Measurements from ENCODE around the gene MGAT4A. TPM values are rescaled to one million over a fixed set of nuclear protein-coding genes. Genes with fewer than 3 reads are reported as not detected.

Gene MGAT4A
- total and polyA plus RNA-seq, 2 of the 8 experiments (the other 6 are each of a cell fraction or from before 2014, with no cell fraction given): 1.4 to 7.7 TPM

DNA sequence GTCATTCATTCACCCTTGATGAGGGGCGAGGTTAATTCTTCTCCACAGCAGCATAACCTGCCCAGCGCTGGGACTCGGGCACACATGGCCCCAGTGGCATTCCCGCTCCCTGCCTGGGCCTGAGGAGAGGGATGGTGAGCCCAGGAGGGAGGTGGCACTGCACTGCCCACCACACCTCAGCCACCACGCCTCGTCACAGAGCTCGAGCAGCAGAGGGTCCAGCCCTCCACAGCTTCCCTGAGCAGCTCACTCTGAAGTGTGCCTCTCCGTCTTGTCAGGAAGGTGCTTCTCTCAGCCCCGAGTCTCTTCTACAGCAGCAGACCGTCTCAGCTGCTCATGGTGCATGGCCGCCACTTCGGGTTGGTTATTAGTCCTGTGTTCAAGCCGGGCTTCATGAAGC, 157.5 kb downstream of the MGAT4A start:
- Histone ChIP-seq H2BK15ac (ENCODE audit: low read length) (no peak overlapping the region), H4K20me1 (replicated peaks in 1 of 2; ENCODE audit: control insufficient read depth in 1 of 2, insufficient read depth in 2 of 2, low read length in 2 of 2) (peaks cover 0 to 8% of the 10 kb centered on the region in 2 experiments), H3K79me1 (ENCODE audit: low read depth, low read length) (no peaks in the 10 kb centered on the region), H3K79me2 (ENCODE audit: control insufficient read depth in 1 of 2, insufficient read depth in 2 of 2, low read length in 2 of 2) (no peaks in the 10 kb centered on the region), H2BK12ac (ENCODE audit: low read depth, low read length) (no peak overlapping the region), H3K56ac (replicated peaks; ENCODE audit: insufficient read length, low read depth, low read length) (no peak overlapping the region), H3K4me2 (ENCODE audit: insufficient read depth in 1 of 2, low read depth in 2 of 2, low read length in 2 of 2) (no peak overlapping the region), H2AFZ (ENCODE audit: low read length) (no peak overlapping the region), H3K4me3 (ENCODE audit: extremely low read depth in 1 of 4, insufficient read depth in 2 of 4, low read depth in 3 of 4, low read length in 4 of 4) (no peak overlapping the region), H4K91ac (replicated peaks; ENCODE audit: insufficient read length, low read length) (no peak overlapping the region), H3K23ac (ENCODE audit: insufficient read length) (no peak overlapping the region), H3K27ac (ENCODE audit: low read depth, low read length) (no peak overlapping the region), H3K14ac (ENCODE audit: insufficient read length) (no peak overlapping the region), H3K4me1 (replicated peaks in 1 of 4; ENCODE audit: control insufficient read depth in 3 of 4, insufficient read depth in 4 of 4, low read length in 3 of 4) (no peaks in the 10 kb centered on the region), H2BK5ac (ENCODE audit: low read depth, low read length) (no peak overlapping the region; the same call in 1 of the 2 replicates), H2BK20ac (ENCODE audit: low read length) (no peak overlapping the region), H3K9me3 (ENCODE audit: insufficient read depth in 2 of 2, low read depth in 1 of 2, low read length in 1 of 2) (no peaks in the 10 kb centered on the region), H3K18ac (ENCODE audit: extremely low read depth, low read length) (no peak overlapping the region), H2AK5ac (ENCODE audit: low read depth, low read length) (no peak overlapping the region), H3K9ac (replicated peaks in 1 of 4; ENCODE audit: extremely low read depth in 1 of 4, low read depth in 3 of 4, low read length in 3 of 4) (no peak overlapping the region), H3K36me3 (ENCODE audit: control insufficient read depth in 2 of 4, insufficient read depth in 4 of 4, low read length in 3 of 4) (peaks cover 8 to 24% (median 13%) of the 10 kb centered on the region in 4 experiments), H2BK120ac (replicated peaks; ENCODE audit: low read depth, low read length) (no peak overlapping the region), H3K23me2 (ENCODE audit: low read depth, low read length) (no peaks in the 10 kb centered on the region), H4K8ac (ENCODE audit: extremely low read depth, insufficient read depth, low read length) (no peak overlapping the region), H4K5ac (ENCODE audit: insufficient read length, low read depth, low read length) (no peak overlapping the region), H3K4ac (replicated peaks; ENCODE audit: insufficient read length, low read depth, low read length) (no peak overlapping the region), H3K27me3 (replicated peaks in 1 of 4; ENCODE audit: control insufficient read depth in 3 of 4, extremely low read depth in 1 of 4, insufficient read depth in 3 of 4, low read length in 3 of 4) (no peaks in the 10 kb centered on the region)
- no peak for DNase-seq (ENCODE audit: low read depth in 1 of 2, low spot score in 2 of 2)
- WGBS, 2 experiments (ENCODE audit: extremely low coverage in 1 of 2, insufficient coverage in 1 of 2, insufficient read length in 1 of 2, insufficient replicate concordance in 2 of 2, low coverage in 1 of 2, low lambda C conversion rate in 2 of 2, missing lambda C conversion rate in 1 of 2): 90% methylated on average over 13 of the region's 13 CpGs; no CpG with 5 or more reads in 1 of the 2 experiments
- FAIRE-seq: no peak
- TF ChIP-seq POLR2AphosphoS5 (IDR thresholded peaks at IDR 0.05; ENCODE audit: low read depth, low read length) (0 out of 2 replicates have a peak, but pooled peaks have one; percentile 27), ZNF274 (IDR thresholded peaks at IDR 0.05; ENCODE audit: borderline replicate concordance, extremely low read depth, low read length) (no peak)
- CTCF ChIA-PET (ENCODE audit: partially characterized antibody): interaction anchor here (2.2 kb wide), 1 partner anchor 28 kb away, joined by 6 read pairs; no protein-coding TSS in a partner anchor
- POLR2A ChIA-PET (ENCODE audit: partially characterized antibody): no interaction called here

Measured in H1 (cell line).